Smooth muscle cell (in vitro differentiated cells): ENCODE results near the gene POLR2A. TPM values are rescaled to one million over a fixed set of nuclear protein-coding genes. Genes with fewer than 3 reads are reported as not detected.

ENCODE experiments used
- DNase-seq: peaks from one replicate; lab custom pipeline; 2025; ENCODE audit not compliant: unreplicated experiment; lab: John Stamatoyannopoulos, UW
- H2AFZ ChIP-seq: fragments of 200-600 bp; sonication (generic); 2 replicates; pipeline ENCODE4 v1.6.0; 2016; ENCODE audit warnings: antibody characterized with exemption, low read depth, mild to moderate bottlenecking
- H3F3A ChIP-seq: fragments of 200-600 bp; sonication (generic); 2 replicates; pipeline ENCODE4 v1.6.0; 2017; ENCODE audit warnings: antibody characterized with exemption, low read depth
- H3K27ac ChIP-seq: fragments of 200-600 bp; sonication (generic); 2 replicates; pipeline ENCODE4 v1.5.1; 2016; ENCODE audit warnings: low read depth, mild to moderate bottlenecking
- H3K27me3 ChIP-seq: fragments of 200-600 bp; sonication (generic); 2 replicates; pipeline ENCODE4 v1.6.1; 2016; ENCODE audit warnings: low read depth, mild to moderate bottlenecking
- H3K36me3 ChIP-seq: fragments of 200-600 bp; sonication (generic); 2 replicates; pipeline ENCODE4 v1.5.1; 2016; ENCODE audit warnings: low read depth
- H3K4me1 ChIP-seq: fragments of 200-600 bp; sonication (generic); 2 replicates; pipeline ENCODE4 v1.5.1; 2016; ENCODE audit warnings: low read depth
- H3K4me2 ChIP-seq: fragments of 200-600 bp; sonication (generic); 2 replicates; pipeline ENCODE4 v1.6.0; 2016; ENCODE audit warnings: mild to moderate bottlenecking
- H3K4me3 ChIP-seq: fragments of 200-600 bp; sonication (generic); 2 replicates; pipeline ENCODE4 v1.5.1; 2016; ENCODE audit warnings: mild to moderate bottlenecking
- H3K79me2 ChIP-seq: fragments of 200-600 bp; sonication (generic); 2 replicates; pipeline ENCODE4 v1.6.0; 2016; ENCODE audit warnings: low read depth, mild to moderate bottlenecking
- H3K9ac ChIP-seq: fragments of 200-600 bp; sonication (generic); 2 replicates; pipeline ENCODE4 v1.6.0; 2016; ENCODE audit warnings: low read depth
- H3K9me3 ChIP-seq: fragments of 200-600 bp; sonication (generic); replicated peaks from 2 replicates; pipeline ENCODE4 v1.5.1; 2016; ENCODE audit warnings: low read depth
- H4K20me1 ChIP-seq: fragments of 200-600 bp; sonication (generic); 2 replicates; pipeline ENCODE4 v1.6.0; 2016; ENCODE audit warnings: low read depth
- CTCF ChIP-seq: fragments of 200-600 bp; sonication (generic); IDR thresholded peaks from 2 replicates; pipeline ENCODE4 v1.5.1; 2017; ENCODE audit warnings: borderline replicate concordance, mild to moderate bottlenecking, antibody characterized with exemption; ENCODE audit not compliant: insufficient read depth, poor library complexity, severe bottlenecking
- WGBS: methylation state at CpG from one replicate; pipeline ENCODE4 v1.1.7; 2016; ENCODE audit warnings: low lambda C conversion rate; 5-methylcytosine and 5-hydroxymethylcytosine counted together
- polyA plus RNA-seq: library from polyadenylated mRNA; unstranded; fragments of >200 nt; fragmentation: Nextera tagmentation; extraction: Ambion mirVana; gene quantifications from 2 replicates; pipeline ENCODE4 v1.2.1, GENCODE V29; 2016
- total RNA-seq: library from RNA; depleted of rRNA; stranded (reverse); fragments of >200 nt; gene quantifications from 2 replicates; pipeline ENCODE4 v1.2.3, GENCODE V29; 2014

Gene POLR2A
- total and polyA plus RNA-seq, 2 experiments from 2014 or later = 72.0 to 80.2 TPM

GRCh38 chr17:7441266-7441665 lies 42.9 kb upstream of the POLR2A start:
- peak overlapping the region; percentile 88 for H3K4me2 ChIP-seq
- DNase-seq = no peak
- H3K4me1 ChIP-seq = peaks cover 27% of the 10 kb centered on the region
- no peaks in the 10 kb centered on the region for H3K79me2 ChIP-seq
- H3K36me3 ChIP-seq = no peaks in the 10 kb centered on the region
- WGBS = 54% methylated on average over 7 of the region's 7 CpGs
- no peak for TF ChIP-seq CTCF
- no peak overlapping the region for H2AFZ ChIP-seq
- no peak overlapping the region for H3K9ac ChIP-seq
- peaks cover 3% of the 10 kb centered on the region for H3K27me3 ChIP-seq
- H3K4me3 ChIP-seq = no peak overlapping the region
- H3F3A ChIP-seq = peaks cover 16% of the 10 kb centered on the region
- H3K27ac ChIP-seq = no peak overlapping the region
- H3K9me3 ChIP-seq = no peaks in the 10 kb centered on the region
- H4K20me1 ChIP-seq = peaks cover 12% of the 10 kb centered on the region

GRCh38 chr17:7442142-7442541 lies 42.0 kb upstream of the POLR2A start:
- peaks cover 16% of the 10 kb centered on the region for H3F3A ChIP-seq
- peaks cover 3% of the 10 kb centered on the region for H3K27me3 ChIP-seq
- H3K79me2 ChIP-seq = no peaks in the 10 kb centered on the region
- no peak overlapping the region for H3K4me3 ChIP-seq
- DNase-seq = no peak
- peaks cover 27% of the 10 kb centered on the region for H3K4me1 ChIP-seq
- H3K9me3 ChIP-seq = no peaks in the 10 kb centered on the region
- H3K9ac ChIP-seq = no peak overlapping the region
- H4K20me1 ChIP-seq = peaks cover 12% of the 10 kb centered on the region
- H3K36me3 ChIP-seq = no peaks in the 10 kb centered on the region
- no peak for TF ChIP-seq CTCF
- H2AFZ ChIP-seq = no peak overlapping the region
- 91% methylated on average over 2 of the region's 2 CpGs for WGBS
- no peak overlapping the region for H3K27ac ChIP-seq
- no peak overlapping the region for H3K4me2 ChIP-seq

GRCh38 chr17:7443499-7444485 lies 40.4 kb upstream of the POLR2A start:
- Histone ChIP-seq H3K4me3 (no peak overlapping the region), H3K27me3 (peaks cover 3% of the 10 kb centered on the region), H3K27ac (no peak overlapping the region), H4K20me1 (peaks cover 12% of the 10 kb centered on the region), H3F3A (peaks cover 16% of the 10 kb centered on the region), H2AFZ (no peak overlapping the region), H3K79me2 (no peaks in the 10 kb centered on the region), H3K9me3 (no peaks in the 10 kb centered on the region), H3K4me1 (peaks cover 16% of the 10 kb centered on the region), H3K9ac (no peak overlapping the region), H3K4me2 (no peak overlapping the region), H3K36me3 (no peaks in the 10 kb centered on the region)
- DNase-seq = no peak
- TF ChIP-seq CTCF = no peak
- 76% methylated on average over 7 of the region's 7 CpGs for WGBS
